HepG2 (cell line): ENCODE data around the gene RRP36. TPM values are rescaled to one million over a fixed set of nuclear protein-coding genes. Genes with fewer than 3 reads are reported as not detected.
A peak's percentile ranks its signal among the peaks of the same experiment; 100 is the strongest.

ENCODE experiments used
- CEBPB ChIP-seq: IDR thresholded peaks from 2 replicates; pipeline ENCODE4 v1.6.1; 2011; ENCODE audit warnings: low read depth, low read length, improper control_type of control experiment, borderline replicate concordance
- DDIT3 ChIP-seq: sonication (generic); formaldehyde crosslinking; IDR thresholded peaks from 2 replicates; pipeline ENCODE4 v1.4.0; 2020; ENCODE audit warnings: mild to moderate bottlenecking, missing genetic modification reagents
- DPF2 ChIP-seq: sonication (generic); formaldehyde crosslinking; IDR thresholded peaks from 2 replicates; pipeline ENCODE4 v1.4.0; 2020; ENCODE audit warnings: mild to moderate bottlenecking, low read depth, missing genetic modification reagents, borderline replicate concordance
- ELF3 ChIP-seq: IDR thresholded peaks from 2 replicates; pipeline ENCODE4 v1.6.1; 2016; ENCODE audit warnings: missing genetic modification reagents, missing compliant biosample characterization
- KIAA2018 ChIP-seq: sonication (generic); formaldehyde crosslinking; IDR thresholded peaks from 2 replicates; pipeline ENCODE4 v1.5.0; 2020; ENCODE audit warnings: mild to moderate bottlenecking, missing genetic modification reagents, borderline replicate concordance
- POGK ChIP-seq: sonication (generic); formaldehyde crosslinking; conservative IDR thresholded peaks from 2 replicates; pipeline ENCODE4 v1.8.0; 2022; ENCODE audit warnings: mild to moderate bottlenecking, moderate library complexity, missing genetic modification reagents
- SNAPC4 ChIP-seq: sonication (generic); formaldehyde crosslinking; IDR thresholded peaks from 2 replicates; pipeline ENCODE4 v1.4.0; 2020; ENCODE audit warnings: mild to moderate bottlenecking, missing genetic modification reagents
- TCF7L2 ChIP-seq: IDR thresholded peaks from 2 replicates; pipeline ENCODE4 v1.6.1; 2011; ENCODE audit warnings: mild to moderate bottlenecking, low read depth, low read length, moderate library complexity
- THAP11 ChIP-seq: IDR thresholded peaks from 2 replicates; pipeline ENCODE4 v1.6.1; 2016; ENCODE audit warnings: missing biosample characterization, missing genetic modification reagents
- TSC22D2 ChIP-seq: sonication (generic); formaldehyde crosslinking; IDR thresholded peaks from 2 replicates; pipeline ENCODE4 v1.5.1; 2020; ENCODE audit warnings: missing genetic modification reagents, mild to moderate bottlenecking, borderline replicate concordance
- ZC3H13 ChIP-seq: sonication (generic); formaldehyde crosslinking; IDR thresholded peaks from 2 replicates; pipeline ENCODE4 v1.8.1; 2023; ENCODE audit warnings: mild to moderate bottlenecking, missing genetic modification reagents, moderate library complexity
- ZNF251 ChIP-seq: sonication (generic); formaldehyde crosslinking; IDR thresholded peaks from 2 replicates; pipeline ENCODE4 v1.9.0; 2021; ENCODE audit warnings: mild to moderate bottlenecking, missing genetic modification reagents
- ZNF619 ChIP-seq: sonication (generic); formaldehyde crosslinking; IDR thresholded peaks from 2 replicates; pipeline ENCODE4 v1.4.0; 2020; ENCODE audit warnings: mild to moderate bottlenecking, missing genetic modification reagents
- polyA plus RNA-seq, 8 experiments: library from polyadenylated mRNA; depleted of rRNA in 3 of 8; stranded (reverse) in 7 of 8; unstranded in 1 of 8; fragments of >200 nt; fragmentation: Illumina TruSeq in 4 of 8; extraction: Trizol in 4 of 8; gene quantifications; 2 replicates each; pipeline versions ENCODE4 v1.2.1 to v1.2.3, GENCODE V29; 2011 to 2016; ENCODE audit warnings: low read depth in 4 of 8, missing spikeins in 1 of 8, mixed read lengths in 1 of 8; ENCODE audit not compliant: insufficient read depth in 1 of 8
- total RNA-seq, 5 experiments: library from RNA; depleted of rRNA; stranded (reverse); fragments of >200 nt; fragmentation: Illumina TruSeq; extraction: Trizol; gene quantifications; 2 replicates each; pipeline ENCODE4 v1.2.3, GENCODE V29; 2016; ENCODE audit warnings: low read depth in 1 of 5

RRP36 gene
- total and polyA plus RNA-seq, 2 of the 13 experiments (the other 11 are each of a cell fraction or from before 2014, with no cell fraction given) = 29.5 to 144 TPM

GRCh38 chr6:43053545-43054205 is 32.3 kb downstream of the RRP36 start, which contains the start of gene CUL7 (continued):
- TF ChIP-seq DDIT3 (CRISPR knock-in tag) = no peak
- peak; percentile 52; the same call in 1 of the 2 replicates for TF ChIP-seq DPF2 (CRISPR knock-in tag)
- no peak; the same call in 1 of the 2 replicates for TF ChIP-seq ZNF619 (CRISPR knock-in tag)
- TF ChIP-seq TCF7L2 = no peak
- TF ChIP-seq TSC22D2 = peak; percentile 90; the same call in 1 of the 2 replicates
- TF ChIP-seq THAP11 (CRISPR knock-in tag) = peak; percentile 94
- TF ChIP-seq ZC3H13 (CRISPR knock-in tag) = peak; percentile 95
- TF ChIP-seq ZNF251 = 0 out of 2 replicates have a peak, but pooled peaks have one; percentile 59
- TF ChIP-seq SNAPC4 = peak; percentile 64; the same call in 1 of the 2 replicates
- TF ChIP-seq CEBPB = no peak
- TF ChIP-seq POGK (CRISPR knock-in tag) = peak; percentile 93
- TF ChIP-seq KIAA2018 (CRISPR knock-in tag) = no peak
- peak; percentile 97 for TF ChIP-seq ELF3
